SK-N-SH treated with all-trans-retinoic acid at 6 μM for 48 hours (cell line): ENCODE measurements around the gene SORCS2.

Experiments used
- ATAC-seq: fragments of 200-7000 bp; cut with Tn5 transposase; 3 replicates; pipeline ENCODE4 v1.9.1; 2020; ENCODE audit warnings: mild to moderate bottlenecking, moderate library complexity
- ARNTL ChIP-seq: fragments of 450-650 bp; formaldehyde crosslinking; IDR thresholded peaks from 2 replicates; pipeline ENCODE4 v1.5.0; 2020; ENCODE audit warnings: low read depth, mild to moderate bottlenecking, moderate library complexity, borderline replicate concordance
- BACH2 ChIP-seq: fragments of 250-450 bp; sonication (Bioruptor Pico); IDR thresholded peaks from 2 replicates; pipeline ENCODE4 v1.9.0; 2021; ENCODE audit warnings: mild to moderate bottlenecking, borderline replicate concordance
- CSRNP3 ChIP-seq: fragments of 250-450 bp; sonication (Bioruptor Pico); IDR thresholded peaks from 2 replicates; pipeline ENCODE4 v1.5.1; 2021; ENCODE audit warnings: mild to moderate bottlenecking, moderate library complexity
- ESRRG ChIP-seq: fragments of 250-450 bp; sonication (Bioruptor Pico); IDR thresholded peaks from 2 replicates; pipeline ENCODE4 v1.6.1; 2021; ENCODE audit warnings: mild to moderate bottlenecking
- ISL1 ChIP-seq: fragments of 250-450 bp; sonication (Bioruptor Pico); IDR thresholded peaks from 2 replicates; pipeline ENCODE4 v2.1.2; 2022; ENCODE audit warnings: mild to moderate bottlenecking, moderate library complexity
- OSR1 ChIP-seq: fragments of 250-450 bp; sonication (Bioruptor Pico); IDR thresholded peaks from 2 replicates; pipeline ENCODE4 v1.8.0; 2022; ENCODE audit warnings: moderate library complexity, mild to moderate bottlenecking, inconsistent platforms
- PATZ1 ChIP-seq: fragments of 250-450 bp; sonication (Bioruptor Pico); IDR thresholded peaks from 2 replicates; pipeline ENCODE4 v1.8.0; 2020; ENCODE audit warnings: mild to moderate bottlenecking, moderate library complexity, borderline replicate concordance
- POU6F1 ChIP-seq: fragments of 250-450 bp; sonication (Bioruptor Pico); IDR thresholded peaks from 2 replicates; pipeline ENCODE4 v1.8.0; 2021; ENCODE audit warnings: low read depth, mild to moderate bottlenecking, moderate library complexity, borderline replicate concordance
- PPARA ChIP-seq: fragments of 250-450 bp; sonication (Bioruptor Pico); IDR thresholded peaks from 2 replicates; pipeline ENCODE4 v1.5.0; 2020; ENCODE audit warnings: mild to moderate bottlenecking, borderline replicate concordance
- RARB ChIP-seq: fragments of 250-450 bp; sonication (Bioruptor Pico); IDR thresholded peaks from 2 replicates; pipeline ENCODE4 v1.8.0; 2021; ENCODE audit warnings: mild to moderate bottlenecking, moderate library complexity
- SNAI2 ChIP-seq: fragments of 250-450 bp; sonication (Bioruptor Pico); IDR thresholded peaks from 2 replicates; pipeline ENCODE4 v1.5.0; 2020; ENCODE audit warnings: mild to moderate bottlenecking, moderate library complexity
- TCF4 ChIP-seq: fragments of 250-450 bp; sonication (Bioruptor Pico); IDR thresholded peaks from 2 replicates; pipeline ENCODE4 v1.8.0; 2021; ENCODE audit warnings: mild to moderate bottlenecking, moderate library complexity, borderline replicate concordance
- TOX ChIP-seq: fragments of 250-450 bp; sonication (Bioruptor Pico); IDR thresholded peaks from 2 replicates; pipeline ENCODE4 v1.8.0; 2021; ENCODE audit warnings: mild to moderate bottlenecking, moderate library complexity, borderline replicate concordance
- TSHZ2 ChIP-seq: fragments of 250-450 bp; sonication (Bioruptor Pico); IDR thresholded peaks from 2 replicates; pipeline ENCODE4 v1.5.0; 2020; ENCODE audit warnings: mild to moderate bottlenecking, moderate library complexity
- ZFP3 ChIP-seq: fragments of 250-450 bp; sonication (Bioruptor Pico); IDR thresholded peaks from 2 replicates; pipeline ENCODE4 v1.5.0; 2020; ENCODE audit warnings: mild to moderate bottlenecking, moderate library complexity
- ZFP30 ChIP-seq: fragments of 450-650 bp; formaldehyde crosslinking; IDR thresholded peaks from 2 replicates; pipeline ENCODE4 v1.5.0; 2022; ENCODE audit warnings: mild to moderate bottlenecking, moderate library complexity
- ZNF565 ChIP-seq: fragments of 450-650 bp; formaldehyde crosslinking; conservative IDR thresholded peaks from 2 replicates; pipeline ENCODE4 v1.5.0; 2020; ENCODE audit warnings: low read depth, mild to moderate bottlenecking, moderate library complexity
- ZNF70 ChIP-seq: fragments of 450-650 bp; formaldehyde crosslinking; IDR thresholded peaks from 2 replicates; pipeline ENCODE4 v1.5.0; 2020; ENCODE audit warnings: mild to moderate bottlenecking, moderate library complexity
- ZNF8 ChIP-seq: fragments of 450-650 bp; formaldehyde crosslinking; IDR thresholded peaks from 2 replicates; pipeline ENCODE4 v1.5.0; 2020; ENCODE audit warnings: mild to moderate bottlenecking, moderate library complexity
- TF ChIP-seq, protein P1 (sequence below): fragments of 250-450 bp; sonication (Bioruptor Pico); IDR thresholded peaks from 2 replicates; pipeline ENCODE4 v1.5.1; 2020; ENCODE audit warnings: low read depth, mild to moderate bottlenecking, moderate library complexity

The SORCS2 gene

DNA sequence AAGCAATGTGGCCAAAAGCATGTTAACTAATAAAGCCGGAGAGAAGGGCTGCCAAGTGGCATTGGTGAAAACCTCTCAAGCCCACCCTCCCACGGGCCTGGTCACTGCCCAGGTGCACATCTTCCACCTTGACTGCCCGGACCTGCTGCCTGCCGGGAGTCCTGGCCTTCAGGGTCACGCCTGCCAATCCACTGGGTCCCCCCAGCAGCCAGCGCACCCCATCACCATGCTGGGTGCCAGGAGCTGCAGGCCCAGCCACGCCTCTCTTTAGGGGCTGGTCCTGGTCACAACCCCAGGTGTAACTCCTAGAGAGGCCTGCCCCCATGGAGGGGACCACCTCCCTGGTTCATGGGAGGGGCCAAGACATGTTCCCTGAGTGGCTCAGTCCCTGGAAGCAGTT, 176.0 kb downstream of the SORCS2 start:
- TF ChIP-seq TSHZ2 (CRISPR knock-in tag) (no peak), POU6F1 (CRISPR knock-in tag) (no peak), ARNTL (CRISPR knock-in tag) (no peak), ISL1 (no peak), ZNF8 (no peak), ZFP3 (no peak), PATZ1 (no peak), RARB (CRISPR knock-in tag) (no peak), PPARA (CRISPR knock-in tag) (no peak), CSRNP3 (CRISPR knock-in tag) (no peak), ESRRG (CRISPR knock-in tag) (no peak), TOX (CRISPR knock-in tag) (no peak), OSR1 (CRISPR knock-in tag) (no peak), ZNF70 (no peak), ZNF565 (CRISPR knock-in tag) (no peak), ZFP30 (CRISPR knock-in tag) (no peak), BACH2 (CRISPR knock-in tag) (no peak), TCF4 (CRISPR knock-in tag) (no peak), SNAI2 (CRISPR knock-in tag) (no peak)
- TF ChIP-seq, protein P1, sequence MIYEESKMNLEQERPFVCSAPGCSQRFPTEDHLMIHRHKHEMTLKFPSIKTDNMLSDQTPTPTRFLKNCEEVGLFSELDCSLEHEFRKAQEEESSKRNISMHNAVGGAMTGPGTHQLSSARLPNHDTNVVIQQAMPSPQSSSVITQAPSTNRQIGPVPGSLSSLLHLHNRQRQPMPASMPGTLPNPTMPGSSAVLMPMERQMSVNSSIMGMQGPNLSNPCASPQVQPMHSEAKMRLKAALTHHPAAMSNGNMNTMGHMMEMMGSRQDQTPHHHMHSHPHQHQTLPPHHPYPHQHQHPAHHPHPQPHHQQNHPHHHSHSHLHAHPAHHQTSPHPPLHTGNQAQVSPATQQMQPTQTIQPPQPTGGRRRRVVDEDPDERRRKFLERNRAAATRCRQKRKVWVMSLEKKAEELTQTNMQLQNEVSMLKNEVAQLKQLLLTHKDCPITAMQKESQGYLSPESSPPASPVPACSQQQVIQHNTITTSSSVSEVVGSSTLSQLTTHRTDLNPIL (CRISPR knock-in tag): no peak
- ATAC-seq: no peak

DNA sequence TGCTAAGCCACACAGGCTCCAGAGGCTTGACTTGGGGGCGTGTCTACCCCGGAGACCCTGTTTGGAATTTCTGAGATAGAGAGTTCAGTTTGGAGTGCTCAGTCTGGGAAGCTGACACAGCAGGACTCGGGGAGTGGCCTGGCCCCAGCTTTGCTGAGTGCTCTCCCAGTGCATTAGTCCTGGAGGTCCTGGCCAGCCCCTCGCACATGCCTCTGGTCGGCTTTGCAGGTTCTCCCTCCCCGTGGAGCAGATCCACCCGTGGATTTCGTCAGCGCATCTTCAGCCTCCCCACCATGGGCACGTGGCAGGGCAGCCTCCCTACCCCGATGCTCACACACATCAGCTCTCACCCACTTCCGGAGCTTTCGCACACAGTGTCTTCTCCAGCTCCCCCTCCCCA, 177.2 kb downstream of the SORCS2 start:
- no peak for ATAC-seq
- TF ChIP-seq TCF4 (CRISPR knock-in tag) (no peak), POU6F1 (CRISPR knock-in tag) (no peak), TOX (CRISPR knock-in tag) (no peak), ZNF565 (CRISPR knock-in tag) (no peak), ESRRG (CRISPR knock-in tag) (no peak), SNAI2 (CRISPR knock-in tag) (no peak), ZFP30 (CRISPR knock-in tag) (no peak)
- TF ChIP-seq, protein P1 (CRISPR knock-in tag): no peak
